SK-N-SH (cell line): ENCODE data around the gene LTB4R2. TPM values are rescaled to one million over a fixed set of nuclear protein-coding genes. Genes with fewer than 3 reads are reported as not detected.

Experiments used
- CTCF ChIA-PET: fragments of 300-600, 350-600 bp; formaldehyde crosslinking; extraction: SDS; loops from one replicate; lab custom pipeline; 2021; lab: Yijun Ruan, JAX
- POLR2A ChIA-PET: fragments of 350-600 bp; sonication (Branson Sonifier 250); formaldehyde crosslinking; extraction: SDS; loops from one replicate; lab custom pipeline; 2020; ENCODE audit warnings: antibody characterized with exemption, inconsistent platforms; lab: Yijun Ruan, JAX
- DNase-seq: peaks from one replicate; pipeline ENCODE4 v3.0.0; 2012
- H2AFZ ChIP-seq: fragments of 200-600 bp; sonication (generic); 2 replicates; pipeline ENCODE4 v1.8.1; 2016; ENCODE audit warnings: antibody characterized with exemption, mild to moderate bottlenecking, low read depth
- H3F3A ChIP-seq: fragments of 200-600 bp; sonication (generic); replicated peaks from 2 replicates; pipeline ENCODE3; 2016; ENCODE audit warnings: antibody characterized with exemption, mild to moderate bottlenecking; ENCODE audit not compliant: insufficient read depth
- H3K27ac ChIP-seq, 2 experiments: fragments of 200-500 bp in 1 of 2; fragments of 200-600 bp in 1 of 2; sonication (Bioruptor generic) in 1 of 2; sonication (generic), shearing (Covaris generic) in 1 of 2; 2 replicates each; pipeline versions ENCODE4 v1.5.1 to v1.6.1; 2014 to 2016; ENCODE audit warnings: low read depth in 2 of 2, inconsistent platforms in 1 of 2, low read length in 1 of 2, mild to moderate bottlenecking in 1 of 2, mixed read lengths in 1 of 2
- H3K27me3 ChIP-seq: fragments of 200-600 bp; sonication (generic), shearing (Covaris generic); 2 replicates; pipeline ENCODE4 v1.6.1; 2016; ENCODE audit warnings: mixed run types; ENCODE audit not compliant: insufficient read depth
- H3K36me3 ChIP-seq, 2 experiments: fragments of 200-500 bp in 1 of 2; fragments of 200-600 bp in 1 of 2; sonication (Bioruptor generic) in 1 of 2; sonication (generic) in 1 of 2; replicated peaks in 1 of 2; 2 replicates each; pipeline versions ENCODE3 to v1.5.1; 2014 to 2016; ENCODE audit warnings: low read length in 1 of 2, mild to moderate bottlenecking in 1 of 2; ENCODE audit not compliant: insufficient read depth in 2 of 2, control insufficient read depth in 1 of 2
- H3K4me1 ChIP-seq, 2 experiments: fragments of 200-500 bp in 1 of 2; fragments of 200-600 bp in 1 of 2; sonication (Bioruptor generic) in 1 of 2; sonication (generic), shearing (Covaris generic) in 1 of 2; 2 replicates each; pipeline versions ENCODE4 v1.5.1 to v1.6.1; 2014 to 2016; ENCODE audit warnings: low read depth in 1 of 2, low read length in 1 of 2, mixed run types in 1 of 2; ENCODE audit not compliant: insufficient read depth in 2 of 2, control insufficient read depth in 1 of 2
- H3K4me2 ChIP-seq: fragments of 200-600 bp; sonication (generic), shearing (Covaris generic); 2 replicates; pipeline ENCODE4 v1.6.1; 2017; ENCODE audit warnings: mixed run types
- H3K4me3 ChIP-seq, 2 experiments: fragments of 200-500 bp in 1 of 2; fragments of 200-600 bp in 1 of 2; sonication (Bioruptor generic) in 1 of 2; sonication (generic), shearing (Covaris generic) in 1 of 2; 2 replicates each; pipeline versions ENCODE4 v1.5.1 to v1.8.1; 2014 to 2016; ENCODE audit warnings: low read depth in 2 of 2, inconsistent platforms in 1 of 2, low read length in 1 of 2, mild to moderate bottlenecking in 1 of 2, mixed read lengths in 1 of 2, moderate library complexity in 1 of 2
- H3K79me2 ChIP-seq: fragments of 200-600 bp; sonication (generic); 2 replicates; pipeline ENCODE4 v1.8.1; 2017; ENCODE audit warnings: mild to moderate bottlenecking; ENCODE audit not compliant: insufficient read depth
- H3K9ac ChIP-seq: fragments of 200-600 bp; sonication (generic); 2 replicates; pipeline ENCODE4 v1.6.1; 2017; ENCODE audit warnings: mixed run types
- H3K9me2 ChIP-seq: fragments of 200-600 bp; sonication (generic); 2 replicates; pipeline ENCODE4 v1.6.1; 2017; ENCODE audit warnings: mixed run types
- H3K9me3 ChIP-seq: fragments of 200-600 bp; sonication (generic); 2 replicates; pipeline ENCODE4 v1.6.1; 2017; ENCODE audit warnings: mixed run types, mild to moderate bottlenecking, moderate library complexity
- H4K20me1 ChIP-seq: fragments of 200-600 bp; sonication (generic); 2 replicates; pipeline ENCODE4 v1.6.1; 2017; ENCODE audit warnings: mild to moderate bottlenecking, mixed run types; ENCODE audit not compliant: insufficient read depth
- CHD2 ChIP-seq: fragments of 150-350 bp; IDR thresholded peaks from 2 replicates; pipeline ENCODE4 v1.6.1; 2018; ENCODE audit warnings: low read length; ENCODE audit not compliant: partially characterized antibody
- EP300 ChIP-seq, 2 experiments: IDR thresholded peaks; 2 replicates each; pipeline versions ENCODE4 v1.4.0 to v1.6.1; 2012; ENCODE audit warnings: borderline replicate concordance in 1 of 2, low read depth in 1 of 2, low read length in 1 of 2
- EZH2phosphoT487 ChIP-seq: fragments of 200-600 bp; sonication (generic); IDR thresholded peaks from 2 replicates; pipeline ENCODE4 v1.6.1; 2017; ENCODE audit warnings: low read depth, mixed run types, mild to moderate bottlenecking, antibody characterized with exemption, moderate library complexity, borderline replicate concordance
- FOXJ3 ChIP-seq: sonication (generic); formaldehyde crosslinking; IDR thresholded peaks from 2 replicates; pipeline ENCODE4 v1.5.1; 2020; ENCODE audit warnings: mild to moderate bottlenecking, missing genetic modification reagents
- FOXM1 ChIP-seq: IDR thresholded peaks from 2 replicates; pipeline ENCODE4 v1.4.0; 2012; ENCODE audit warnings: low read depth, mild to moderate bottlenecking
- GABPA ChIP-seq: IDR thresholded peaks from 2 replicates; pipeline ENCODE4 v1.4.0; 2012; ENCODE audit warnings: low read depth, mild to moderate bottlenecking
- JUND ChIP-seq: IDR thresholded peaks from 2 replicates; pipeline ENCODE4 v1.4.0; 2012
- NFIC ChIP-seq: IDR thresholded peaks from 2 replicates; pipeline ENCODE4 v1.4.0; 2012; ENCODE audit warnings: borderline replicate concordance
- NRF1 ChIP-seq: IDR thresholded peaks from 2 replicates; pipeline ENCODE4 v1.6.1; 2012; ENCODE audit warnings: low read depth, mild to moderate bottlenecking, low read length
- POLR2AphosphoS5 ChIP-seq: IDR thresholded peaks from 2 replicates; pipeline ENCODE4 v1.6.1; 2012; ENCODE audit warnings: low read depth, low read length
- RAD21 ChIP-seq: IDR thresholded peaks from 2 replicates; pipeline ENCODE4 v1.6.1; 2012; ENCODE audit warnings: mild to moderate bottlenecking, low read length
- RCOR1 ChIP-seq: fragments of 150-350 bp; IDR thresholded peaks from 2 replicates; pipeline ENCODE4 v1.6.1; 2017; ENCODE audit warnings: antibody characterized with exemption, low read length
- SIN3A ChIP-seq: IDR thresholded peaks from 2 replicates; pipeline ENCODE4 v1.6.1; 2012; ENCODE audit warnings: low read depth, mild to moderate bottlenecking, low read length, moderate library complexity, borderline replicate concordance
- SMC3 ChIP-seq: IDR thresholded peaks from 2 replicates; pipeline ENCODE4 v1.6.1; 2012; ENCODE audit warnings: low read depth, low read length, improper control_type of control experiment
- TAF1 ChIP-seq: IDR thresholded peaks from 2 replicates; pipeline ENCODE4 v1.6.1; 2012; ENCODE audit warnings: low read depth, mild to moderate bottlenecking, low read length, moderate library complexity, borderline replicate concordance
- TEAD4 ChIP-seq: IDR thresholded peaks from 2 replicates; pipeline ENCODE4 v1.4.0; 2012; ENCODE audit warnings: mild to moderate bottlenecking, borderline replicate concordance; ENCODE audit not compliant: insufficient read depth
- WGBS: methylation state at CpG from one replicate; pipeline ENCODE4 v1.1.6; 2017; ENCODE audit warnings: low lambda C conversion rate; 5-methylcytosine and 5-hydroxymethylcytosine counted together
- polyA plus RNA-seq, 3 experiments: library from polyadenylated mRNA; depleted of rRNA; stranded (reverse); fragments of >200 nt; gene quantifications; 2 replicates each; pipeline ENCODE4 v1.2.3, GENCODE V29; 2012
- TF ChIP-seq, protein P1 (sequence below): IDR thresholded peaks from 2 replicates; pipeline ENCODE4 v1.4.0; 2012; ENCODE audit warnings: low read depth
- TF ChIP-seq, protein P2 (sequence below): IDR thresholded peaks from 2 replicates; pipeline ENCODE4 v1.4.0; 2012; ENCODE audit warnings: low read depth, borderline replicate concordance
- TF ChIP-seq, protein P3 (sequence below): fragments of 200-600 bp; sonication (generic); IDR thresholded peaks from 2 replicates; pipeline ENCODE4 v1.6.1; 2017; ENCODE audit warnings: antibody characterized with exemption, mild to moderate bottlenecking, moderate library complexity
- TF ChIP-seq, protein P4 (sequence below): fragments of 150-350 bp; IDR thresholded peaks from 2 replicates; pipeline ENCODE4 v1.6.1; 2016; ENCODE audit warnings: mild to moderate bottlenecking, low read depth, low read length
- TF ChIP-seq, protein P5 (sequence below): fragments of 150-350 bp; IDR thresholded peaks from 2 replicates; pipeline ENCODE4 v1.6.1; 2017; ENCODE audit warnings: antibody characterized with exemption, low read length, low read depth, borderline replicate concordance

The LTB4R2 gene
- polyA plus RNA-seq, 1 of the 3 experiments (the other 2 are of a cell fraction) = 8.2 TPM

DNA sequence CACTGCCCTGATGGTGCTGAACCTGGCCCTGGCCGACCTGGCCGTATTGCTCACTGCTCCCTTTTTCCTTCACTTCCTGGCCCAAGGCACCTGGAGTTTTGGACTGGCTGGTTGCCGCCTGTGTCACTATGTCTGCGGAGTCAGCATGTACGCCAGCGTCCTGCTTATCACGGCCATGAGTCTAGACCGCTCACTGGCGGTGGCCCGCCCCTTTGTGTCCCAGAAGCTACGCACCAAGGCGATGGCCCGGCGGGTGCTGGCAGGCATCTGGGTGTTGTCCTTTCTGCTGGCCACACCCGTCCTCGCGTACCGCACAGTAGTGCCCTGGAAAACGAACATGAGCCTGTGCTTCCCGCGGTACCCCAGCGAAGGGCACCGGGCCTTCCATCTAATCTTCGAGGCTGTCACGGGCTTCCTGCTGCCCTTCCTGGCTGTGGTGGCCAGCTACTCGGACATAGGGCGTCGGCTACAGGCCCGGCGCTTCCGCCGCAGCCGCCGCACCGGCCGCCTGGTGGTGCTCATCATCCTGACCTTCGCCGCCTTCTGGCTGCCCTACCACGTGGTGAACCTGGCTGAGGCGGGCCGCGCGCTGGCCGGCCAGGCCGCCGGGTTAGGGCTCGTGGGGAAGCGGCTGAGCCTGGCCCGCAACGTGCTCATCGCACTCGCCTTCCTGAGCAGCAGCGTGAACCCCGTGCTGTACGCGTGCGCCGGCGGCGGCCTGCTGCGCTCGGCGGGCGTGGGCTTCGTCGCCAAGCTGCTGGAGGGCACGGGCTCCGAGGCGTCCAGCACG is 6.1 kb downstream of the LTB4R2 start (continued):
- TF ChIP-seq SIN3A (no peak), POLR2AphosphoS5 (no peak), RAD21 (no peak), NFIC (no peak)
- TF ChIP-seq, protein P1, sequence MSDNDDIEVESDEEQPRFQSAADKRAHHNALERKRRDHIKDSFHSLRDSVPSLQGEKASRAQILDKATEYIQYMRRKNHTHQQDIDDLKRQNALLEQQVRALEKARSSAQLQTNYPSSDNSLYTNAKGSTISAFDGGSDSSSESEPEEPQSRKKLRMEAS = no peak

DNA sequence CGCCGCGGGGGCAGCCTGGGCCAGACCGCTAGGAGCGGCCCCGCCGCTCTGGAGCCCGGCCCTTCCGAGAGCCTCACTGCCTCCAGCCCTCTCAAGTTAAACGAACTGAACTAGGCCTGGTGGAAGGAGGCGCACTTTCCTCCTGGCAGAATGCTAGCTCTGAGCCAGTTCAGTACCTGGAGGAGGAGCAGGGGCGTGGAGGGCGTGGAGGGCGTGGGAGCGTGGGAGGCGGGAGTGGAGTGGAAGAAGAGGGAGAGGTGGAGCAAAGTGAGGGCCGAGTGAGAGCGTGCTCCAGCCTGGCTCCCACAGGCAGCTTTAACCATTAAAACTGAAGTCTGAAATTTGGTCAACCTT is 6.6 kb downstream of the LTB4R2 start:
- Histone ChIP-seq H3K79me2 (no peaks in the 10 kb centered on the region), H2AFZ (no peak overlapping the region), H3K9me2 (no peaks in the 10 kb centered on the region), H3K4me2 (no peak overlapping the region), H3K36me3 (peaks cover 0 to 6% of the 10 kb centered on the region in 2 experiments), H3K9ac (no peak overlapping the region), H3F3A (peaks cover 10% of the 10 kb centered on the region), H4K20me1 (no peaks in the 10 kb centered on the region), H3K9me3 (no peaks in the 10 kb centered on the region), H3K4me3 (no peak overlapping the region), H3K27ac (no peak overlapping the region), H3K4me1 (peaks cover 0 to 8% of the 10 kb centered on the region in 2 experiments; a peak in 1 of 4 replicates), H3K27me3 (peaks cover 12% of the 10 kb centered on the region; the same call in 1 of the 2 replicates)
- ChIA-PET CTCF (interaction anchor here (1.2 to 14.6 kb wide), 5 partner anchors 8 to 120 kb away, joined by 5 to 115 read pairs (median 5); partner anchors contain the start of genes CIDEB, LTB4R and LTB4R2), POLR2A (interaction anchor here (0.8 kb wide), 1 partner anchor 17 kb away, joined by 3 read pairs; no protein-coding TSS in a partner anchor)
- no peak for DNase-seq
- 85% methylated on average over 18 of the region's 18 CpGs for WGBS
- no peak for TF ChIP-seq TEAD4
- TF ChIP-seq JUND = no peak
- TF ChIP-seq NRF1 = no peak
- no peak for TF ChIP-seq FOXM1
- TF ChIP-seq FOXJ3 (CRISPR knock-in tag) = no peak
- TF ChIP-seq, protein P2, sequence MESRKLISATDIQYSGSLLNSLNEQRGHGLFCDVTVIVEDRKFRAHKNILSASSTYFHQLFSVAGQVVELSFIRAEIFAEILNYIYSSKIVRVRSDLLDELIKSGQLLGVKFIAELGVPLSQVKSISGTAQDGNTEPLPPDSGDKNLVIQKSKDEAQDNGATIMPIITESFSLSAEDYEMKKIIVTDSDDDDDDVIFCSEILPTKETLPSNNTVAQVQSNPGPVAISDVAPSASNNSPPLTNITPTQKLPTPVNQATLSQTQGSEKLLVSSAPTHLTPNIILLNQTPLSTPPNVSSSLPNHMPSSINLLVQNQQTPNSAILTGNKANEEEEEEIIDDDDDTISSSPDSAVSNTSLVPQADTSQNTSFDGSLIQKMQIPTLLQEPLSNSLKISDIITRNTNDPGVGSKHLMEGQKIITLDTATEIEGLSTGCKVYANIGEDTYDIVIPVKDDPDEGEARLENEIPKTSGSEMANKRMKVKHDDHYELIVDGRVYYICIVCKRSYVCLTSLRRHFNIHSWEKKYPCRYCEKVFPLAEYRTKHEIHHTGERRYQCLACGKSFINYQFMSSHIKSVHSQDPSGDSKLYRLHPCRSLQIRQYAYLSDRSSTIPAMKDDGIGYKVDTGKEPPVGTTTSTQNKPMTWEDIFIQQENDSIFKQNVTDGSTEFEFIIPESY = no peak
- TF ChIP-seq, protein P1 = no peak
- no peak for TF ChIP-seq SIN3A
- TF ChIP-seq GABPA = no peak
- no peak for TF ChIP-seq SMC3
- TF ChIP-seq, protein P3, sequence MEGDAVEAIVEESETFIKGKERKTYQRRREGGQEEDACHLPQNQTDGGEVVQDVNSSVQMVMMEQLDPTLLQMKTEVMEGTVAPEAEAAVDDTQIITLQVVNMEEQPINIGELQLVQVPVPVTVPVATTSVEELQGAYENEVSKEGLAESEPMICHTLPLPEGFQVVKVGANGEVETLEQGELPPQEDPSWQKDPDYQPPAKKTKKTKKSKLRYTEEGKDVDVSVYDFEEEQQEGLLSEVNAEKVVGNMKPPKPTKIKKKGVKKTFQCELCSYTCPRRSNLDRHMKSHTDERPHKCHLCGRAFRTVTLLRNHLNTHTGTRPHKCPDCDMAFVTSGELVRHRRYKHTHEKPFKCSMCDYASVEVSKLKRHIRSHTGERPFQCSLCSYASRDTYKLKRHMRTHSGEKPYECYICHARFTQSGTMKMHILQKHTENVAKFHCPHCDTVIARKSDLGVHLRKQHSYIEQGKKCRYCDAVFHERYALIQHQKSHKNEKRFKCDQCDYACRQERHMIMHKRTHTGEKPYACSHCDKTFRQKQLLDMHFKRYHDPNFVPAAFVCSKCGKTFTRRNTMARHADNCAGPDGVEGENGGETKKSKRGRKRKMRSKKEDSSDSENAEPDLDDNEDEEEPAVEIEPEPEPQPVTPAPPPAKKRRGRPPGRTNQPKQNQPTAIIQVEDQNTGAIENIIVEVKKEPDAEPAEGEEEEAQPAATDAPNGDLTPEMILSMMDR = no peak
- TF ChIP-seq EP300 (IDR thresholded peaks at IDR 0.05; ENCODE audit: borderline replicate concordance in 1 of 2, low read depth in 1 of 2, low read length in 1 of 2) = no peak
- no peak for TF ChIP-seq TAF1
- no peak for TF ChIP-seq CHD2
- TF ChIP-seq EZH2phosphoT487 = no peak
- no peak for TF ChIP-seq RCOR1
- TF ChIP-seq, protein P4, sequence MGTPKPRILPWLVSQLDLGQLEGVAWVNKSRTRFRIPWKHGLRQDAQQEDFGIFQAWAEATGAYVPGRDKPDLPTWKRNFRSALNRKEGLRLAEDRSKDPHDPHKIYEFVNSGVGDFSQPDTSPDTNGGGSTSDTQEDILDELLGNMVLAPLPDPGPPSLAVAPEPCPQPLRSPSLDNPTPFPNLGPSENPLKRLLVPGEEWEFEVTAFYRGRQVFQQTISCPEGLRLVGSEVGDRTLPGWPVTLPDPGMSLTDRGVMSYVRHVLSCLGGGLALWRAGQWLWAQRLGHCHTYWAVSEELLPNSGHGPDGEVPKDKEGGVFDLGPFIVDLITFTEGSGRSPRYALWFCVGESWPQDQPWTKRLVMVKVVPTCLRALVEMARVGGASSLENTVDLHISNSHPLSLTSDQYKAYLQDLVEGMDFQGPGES = no peak
- no peak for TF ChIP-seq NFIC
- TF ChIP-seq, protein P5, sequence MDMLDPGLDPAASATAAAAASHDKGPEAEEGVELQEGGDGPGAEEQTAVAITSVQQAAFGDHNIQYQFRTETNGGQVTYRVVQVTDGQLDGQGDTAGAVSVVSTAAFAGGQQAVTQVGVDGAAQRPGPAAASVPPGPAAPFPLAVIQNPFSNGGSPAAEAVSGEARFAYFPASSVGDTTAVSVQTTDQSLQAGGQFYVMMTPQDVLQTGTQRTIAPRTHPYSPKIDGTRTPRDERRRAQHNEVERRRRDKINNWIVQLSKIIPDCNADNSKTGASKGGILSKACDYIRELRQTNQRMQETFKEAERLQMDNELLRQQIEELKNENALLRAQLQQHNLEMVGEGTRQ = no peak
